Measurements from ENCODE around the gene PRDM8. TPM values are rescaled to one million over a fixed set of nuclear protein-coding genes. Genes with fewer than 3 reads are reported as not detected.

Gene PRDM8
- total RNA-seq (2022; extraction: Qiagen RNA extraction; ENCODE audit: low read depth) = 0.14 to 0.63 TPM (median 0.27 TPM) in 5 replicates

DNA sequence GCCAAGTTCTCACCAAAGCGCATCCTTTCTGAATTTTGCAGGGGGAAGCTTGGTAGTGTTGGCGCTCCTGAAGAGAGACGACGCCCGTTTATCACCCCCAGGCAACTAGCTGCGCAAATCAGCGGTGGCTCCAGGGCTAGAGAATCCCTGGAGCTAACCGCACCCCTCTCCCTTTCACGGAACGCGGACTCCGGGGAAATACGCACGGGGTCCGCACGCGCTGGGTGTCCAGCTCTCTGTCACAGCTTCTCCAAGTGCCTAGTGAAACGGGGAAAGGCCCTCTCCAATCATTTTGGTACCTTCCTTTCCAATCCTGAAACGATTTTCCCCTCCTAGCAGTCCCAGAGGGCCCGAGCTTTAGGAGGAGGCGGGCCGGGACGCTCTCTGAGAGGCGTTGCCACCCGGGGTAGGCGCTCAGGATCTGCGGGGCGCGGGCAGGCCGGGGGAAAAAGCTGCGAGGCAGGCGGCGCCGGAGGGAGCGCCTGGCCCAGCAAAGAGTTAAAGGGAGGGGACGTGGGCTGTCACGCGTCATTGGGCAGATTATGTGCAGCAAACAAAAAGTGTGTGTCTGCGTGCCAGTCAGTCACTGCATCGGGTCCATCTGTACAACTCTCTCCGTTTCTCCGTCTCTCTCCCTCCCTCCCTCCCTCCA lies at the start of gene PRDM8:
TSS of gene PRDM8 (plus strand) at position 582 of the 652 bp plus-strand sequence. CDS start 2,578 bp downstream, outside the sequence.

Other genes starting within 250 kb of the PRDM8 start
- 3.7 to 4.6 TPM (median 4.3 TPM) in 5 replicates for gene ANTXR2, start 124.3 kb upstream of the PRDM8 start, total RNA-seq (2022; extraction: Qiagen RNA extraction; ENCODE audit: low read depth)
- 0.27 to 0.72 TPM (median 0.32 TPM) in 5 replicates for gene FGF5, start 69.2 kb downstream of the PRDM8 start, total RNA-seq (2022; extraction: Qiagen RNA extraction; ENCODE audit: low read depth)
- gene CFAP299, start 138.2 kb downstream of the PRDM8 start, total RNA-seq (2022; extraction: Qiagen RNA extraction; ENCODE audit: low read depth) = not detected in 5 replicates

Measured in A549 treated with ZK216348 at 1 μM for 4 hours (cell line).